ENCODE data around the gene P3H4. TPM values are rescaled to one million over a fixed set of nuclear protein-coding genes. Genes with fewer than 3 reads are reported as not detected.
A peak's percentile ranks its signal among the peaks of the same experiment; 100 is the strongest.
"Not testable (repeated sequence)": the region's sequence is repeated elsewhere in the genome, so short reads cannot be mapped to it uniquely, and the experiment has no call there.

P3H4 gene
- 36.0 and 40.6 TPM in 2 replicates for total RNA-seq (2014; rRNA removed; shearing (Covaris generic))

- peak; percentile 74 for DNase-seq (ENCODE audit: low read depth)
Observed at GRCh38 chr17:41811549-41812380, at the start of gene P3H4. Gene P3H4, minus strand, starts transcription at chr17:41811949. Its CDS starts 34 bp downstream, at chr17:41811915.

- DNase-seq (ENCODE audit: low read depth): no peak
Observed at GRCh38 chr17:41860254-41860931, 48.6 kb upstream of the P3H4 start.

- not testable (repeated sequence) for DNase-seq (ENCODE audit: low read depth)
Observed at GRCh38 chr17:41851382-41851781, 39.6 kb upstream of the P3H4 start.

GRCh38 chr17:41849251-41849990 lies 37.7 kb upstream of the P3H4 start:
- no peak for DNase-seq (ENCODE audit: low read depth)

- DNase-seq (ENCODE audit: low read depth): no peak
Observed at GRCh38 chr17:41848788-41849187, 37.0 kb upstream of the P3H4 start.

GRCh38 chr17:41844971-41845370 lies 33.2 kb upstream of the P3H4 start:
- peak; percentile 50 for DNase-seq (ENCODE audit: low read depth)

GRCh38 chr17:41840781-41841180 lies 29.0 kb upstream of the P3H4 start:
- not testable (repeated sequence) for DNase-seq (ENCODE audit: low read depth)

- DNase-seq (ENCODE audit: low read depth): not testable (repeated sequence)
Observed at GRCh38 chr17:41839448-41839847, 27.7 kb upstream of the P3H4 start.

- no peak for DNase-seq (ENCODE audit: low read depth)
Observed at GRCh38 chr17:41837761-41838538, 26.2 kb upstream of the P3H4 start, which contains the start of gene KLHL10. Gene KLHL10, plus strand, starts transcription at chr17:41837825. Its CDS starts 108 bp downstream, at chr17:41837933.

- DNase-seq (ENCODE audit: low read depth): peak; percentile 14
Observed at GRCh38 chr17:41836550-41837196, 24.9 kb upstream of the P3H4 start.

GRCh38 chr17:41835800-41836549 lies 24.2 kb upstream of the P3H4 start, which contains the start of gene NT5C3B:
Gene NT5C3B, minus strand, starts transcription at chr17:41836232. Its CDS starts 39 bp downstream, at chr17:41836193.
- DNase-seq (ENCODE audit: low read depth): peak; percentile 48

GRCh38 chr17:41835214-41835799 lies 23.6 kb upstream of the P3H4 start:
- no peak for DNase-seq (ENCODE audit: low read depth)

- not testable (repeated sequence) for DNase-seq (ENCODE audit: low read depth)
Observed at GRCh38 chr17:41829961-41830360, 18.2 kb upstream of the P3H4 start.

GRCh38 chr17:41825175-41825845 lies 13.6 kb upstream of the P3H4 start:
- no peak for DNase-seq (ENCODE audit: low read depth)

- no peak for DNase-seq (ENCODE audit: low read depth)
Observed at GRCh38 chr17:41824086-41824485, 12.3 kb upstream of the P3H4 start.

- DNase-seq (ENCODE audit: low read depth): no peak
Observed at GRCh38 chr17:41823580-41823979, 11.8 kb upstream of the P3H4 start.

GRCh38 chr17:41823141-41823524 lies 11.4 kb upstream of the P3H4 start:
- no peak for DNase-seq (ENCODE audit: low read depth)

GRCh38 chr17:41822216-41823140 lies 10.7 kb upstream of the P3H4 start:
- no peak for DNase-seq (ENCODE audit: low read depth)

All from RPMI7951 (cell line).